Activated CD4-positive, alpha-beta T cell treated with anti-CD3 and anti-CD28 coated beads, Interleukin-2, amount 50 U/mL, for 4 hours (primary cell): ENCODE results near the gene FAM162A.

Experiments used
- DNase-seq, 2 experiments: peaks; one replicate each; pipeline ENCODE4 v3.0.0-alpha.2; 2020

Gene FAM162A

GRCh38 chr3:122389197-122389596 lies 5.2 kb downstream of the FAM162A start:
- DNase-seq, result no peak

GRCh38 chr3:122389892-122390291 lies 5.9 kb downstream of the FAM162A start:
- DNase-seq, result no peak

- DNase-seq, result no peak
These were observed 6.7 kb downstream of the FAM162A start for GRCh38 chr3:122390665-122391064.

- DNase-seq, result no peak
These were observed 7.9 kb downstream of the FAM162A start for GRCh38 chr3:122391681-122392446.

GRCh38 chr3:122392868-122393844 lies 9.2 kb downstream of the FAM162A start:
- no peak for DNase-seq

GRCh38 chr3:122394173-122394572 lies 10.2 kb downstream of the FAM162A start:
- no peak for DNase-seq

GRCh38 chr3:122395582-122395981 lies 11.6 kb downstream of the FAM162A start:
- no peak for DNase-seq

GRCh38 chr3:122396511-122396910 lies 12.5 kb downstream of the FAM162A start:
- no peak for DNase-seq

GRCh38 chr3:122397201-122397600 lies 13.2 kb downstream of the FAM162A start:
- DNase-seq, result no peak

GRCh38 chr3:122398920-122399319 lies 14.9 kb downstream of the FAM162A start:
- no peak for DNase-seq

- no peak for DNase-seq
These were observed 19.5 kb downstream of the FAM162A start for GRCh38 chr3:122403489-122403888.

GRCh38 chr3:122405015-122405414 lies 21.0 kb downstream of the FAM162A start:
- no peak for DNase-seq

GRCh38 chr3:122406198-122406597 lies 22.2 kb downstream of the FAM162A start:
- no peak for DNase-seq

GRCh38 chr3:122407946-122408345 lies 24.0 kb downstream of the FAM162A start:
- DNase-seq, result no peak

GRCh38 chr3:122409446-122409845 lies 25.5 kb downstream of the FAM162A start:
- DNase-seq, result no peak

- no peak for DNase-seq
These were observed 26.1 kb downstream of the FAM162A start for GRCh38 chr3:122410111-122410510.

GRCh38 chr3:122410639-122411038 lies 26.7 kb downstream of the FAM162A start:
- DNase-seq, result no peak

GRCh38 chr3:122414391-122414790 lies 30.4 kb downstream of the FAM162A start:
- no peak for DNase-seq

GRCh38 chr3:122415104-122415744 lies 31.2 kb downstream of the FAM162A start:
- DNase-seq, result peak; percentile 20 to 24

GRCh38 chr3:122415762-122416654 lies 32.0 kb downstream of the FAM162A start, which contains the start of gene WDR5B:
TSS of gene WDR5B (minus strand) at chr3:122416062. CDS start at chr3:122415528, 534 bp downstream.
- peak; percentile 97 to 98 for DNase-seq

GRCh38 chr3:122416966-122417365 lies 33.0 kb downstream of the FAM162A start:
- peak in 1 of 2 experiments; percentile 2 for DNase-seq

- no peak for DNase-seq
These were observed 37.1 kb downstream of the FAM162A start for GRCh38 chr3:122421101-122421500.
